HepG2 (cell line): ENCODE data around the gene UPB1.

Source experiments
- CBX5 ChIP-seq: sonication (generic); formaldehyde crosslinking; IDR thresholded peaks from 2 replicates; pipeline ENCODE4 v1.4.0; 2020; ENCODE audit warnings: missing genetic modification reagents, borderline replicate concordance
- CTCF ChIP-seq: sonication (generic); formaldehyde crosslinking; IDR thresholded peaks from 2 replicates; pipeline ENCODE4 v1.5.0; 2020; ENCODE audit warnings: mild to moderate bottlenecking, missing genetic modification reagents, moderate library complexity
- FOXC1 ChIP-seq: sonication (generic); formaldehyde crosslinking; IDR thresholded peaks from 2 replicates; pipeline ENCODE4 v1.8.0; 2022; ENCODE audit warnings: mild to moderate bottlenecking, missing genetic modification reagents, borderline replicate concordance
- MTA1 ChIP-seq: sonication (generic); formaldehyde crosslinking; IDR thresholded peaks from 2 replicates; pipeline ENCODE4 v1.4.0; 2020; ENCODE audit warnings: missing genetic modification reagents, mild to moderate bottlenecking, borderline replicate concordance
- SOX6 ChIP-seq, 2 experiments: fragments of 450-650 bp in 1 of 2; sonication (generic) in 1 of 2; formaldehyde crosslinking in 1 of 2; IDR thresholded peaks; 2 replicates each; pipeline versions ENCODE4 v1.4.0 to v1.6.1; 2017 to 2020; ENCODE audit warnings: antibody characterized with exemption in 1 of 2, mild to moderate bottlenecking in 1 of 2, missing genetic modification reagents in 1 of 2
- SP1 ChIP-seq, 2 experiments: fragments of 450-650 bp in 1 of 2; sonication (generic) in 1 of 2; formaldehyde crosslinking in 1 of 2; IDR thresholded peaks; 2 replicates each; pipeline versions ENCODE4 v1.4.0 to v1.6.1; 2016 to 2020; ENCODE audit warnings: missing genetic modification reagents in 1 of 2
- TAF1 ChIP-seq: sonication (generic); formaldehyde crosslinking; IDR thresholded peaks from 2 replicates; pipeline ENCODE4 v1.4.0; 2020; ENCODE audit warnings: missing genetic modification reagents
- ZFP36 ChIP-seq: fragments of 150-350 bp; IDR thresholded peaks from 2 replicates; pipeline ENCODE4 v1.6.1; 2018; ENCODE audit warnings: borderline replicate concordance, low read length, low read depth; ENCODE audit not compliant: partially characterized antibody
- ZKSCAN1 ChIP-seq: fragments of 150-350 bp; IDR thresholded peaks from 2 replicates; pipeline ENCODE4 v1.6.1; 2014; ENCODE audit warnings: low read length

- no peak for TF ChIP-seq CTCF (CRISPR knock-in tag)
- TF ChIP-seq CBX5 (CRISPR knock-in tag) = no peak
- TF ChIP-seq ZKSCAN1 = no peak
- TF ChIP-seq TAF1 = no peak
- no peak for TF ChIP-seq SP1 (IDR thresholded peaks at IDR 0.05)
- no peak for TF ChIP-seq SP1 (CRISPR knock-in tag; IDR thresholded peaks at IDR 0.05)
- no peak for TF ChIP-seq FOXC1
- no peak for TF ChIP-seq SOX6 (IDR thresholded peaks at IDR 0.05)
- no peak for TF ChIP-seq SOX6 (CRISPR knock-in tag; IDR thresholded peaks at IDR 0.05)
- no peak for TF ChIP-seq MTA1 (CRISPR knock-in tag)
- TF ChIP-seq ZFP36 = no peak
Measured at GRCh38 chr22:24465975-24466374, 29.2 kb upstream of the UPB1 start.
